ENCODE results near the gene IQSEC3.
"Not testable (repeated sequence)": the region's sequence is repeated elsewhere in the genome, so short reads cannot be mapped to it uniquely, and the experiment has no call there.

The IQSEC3 gene

GRCh38 chr12:118591-118990, 52.0 kb downstream of the IQSEC3 start:
- DNase-seq (ENCODE audit: insufficient read length) (no peak), FAIRE-seq (no peak)
- TF ChIP-seq TAF1 (IDR thresholded peaks at IDR 0.05; ENCODE audit: borderline replicate concordance, low read depth, low read length) (no peak), POLR2A (IDR thresholded peaks at IDR 0.05; ENCODE audit: low read depth, low read length) (no peak), POLR2AphosphoS5 (IDR thresholded peaks at IDR 0.05; ENCODE audit: low read depth, low read length) (no peak)

GRCh38 chr12:120951-121350, 54.4 kb downstream of the IQSEC3 start:
- FAIRE-seq: no peak
- TF ChIP-seq TAF1 (IDR thresholded peaks at IDR 0.05; ENCODE audit: borderline replicate concordance, low read depth, low read length) (no peak), POLR2A (IDR thresholded peaks at IDR 0.05; ENCODE audit: low read depth, low read length) (no peak), POLR2AphosphoS5 (IDR thresholded peaks at IDR 0.05; ENCODE audit: low read depth, low read length) (no peak)
- DNase-seq (ENCODE audit: insufficient read length): no peak

- FAIRE-seq: no peak
- TF ChIP-seq POLR2AphosphoS5 (IDR thresholded peaks at IDR 0.05; ENCODE audit: low read depth, low read length) (no peak), TAF1 (IDR thresholded peaks at IDR 0.05; ENCODE audit: borderline replicate concordance, low read depth, low read length) (no peak), POLR2A (IDR thresholded peaks at IDR 0.05; ENCODE audit: low read depth, low read length) (no peak)
- DNase-seq (ENCODE audit: insufficient read length): no peak
Measured at GRCh38 chr12:121647-122046, 55.1 kb downstream of the IQSEC3 start.

GRCh38 chr12:125075-125474, 58.5 kb downstream of the IQSEC3 start:
- no peak for FAIRE-seq
- no peak for TF ChIP-seq TAF1 (IDR thresholded peaks at IDR 0.05; ENCODE audit: borderline replicate concordance, low read depth, low read length)
- TF ChIP-seq POLR2A (IDR thresholded peaks at IDR 0.05; ENCODE audit: low read depth, low read length): no peak
- no peak for TF ChIP-seq POLR2AphosphoS5 (IDR thresholded peaks at IDR 0.05; ENCODE audit: low read depth, low read length)
- no peak for DNase-seq (ENCODE audit: insufficient read length)

GRCh38 chr12:125566-125965, 59.0 kb downstream of the IQSEC3 start:
- TF ChIP-seq POLR2AphosphoS5 (IDR thresholded peaks at IDR 0.05; ENCODE audit: low read depth, low read length): no peak
- no peak for TF ChIP-seq POLR2A (IDR thresholded peaks at IDR 0.05; ENCODE audit: low read depth, low read length)
- no peak for TF ChIP-seq TAF1 (IDR thresholded peaks at IDR 0.05; ENCODE audit: borderline replicate concordance, low read depth, low read length)
- FAIRE-seq (no peak), DNase-seq (ENCODE audit: insufficient read length) (no peak)

GRCh38 chr12:128079-128478, 61.5 kb downstream of the IQSEC3 start:
- FAIRE-seq (no peak), DNase-seq (ENCODE audit: insufficient read length) (no peak)
- no peak for TF ChIP-seq TAF1 (IDR thresholded peaks at IDR 0.05; ENCODE audit: borderline replicate concordance, low read depth, low read length)
- TF ChIP-seq POLR2A (IDR thresholded peaks at IDR 0.05; ENCODE audit: low read depth, low read length): no peak
- TF ChIP-seq POLR2AphosphoS5 (IDR thresholded peaks at IDR 0.05; ENCODE audit: low read depth, low read length): no peak

- no peak for TF ChIP-seq POLR2A (IDR thresholded peaks at IDR 0.05; ENCODE audit: low read depth, low read length)
- TF ChIP-seq TAF1 (IDR thresholded peaks at IDR 0.05; ENCODE audit: borderline replicate concordance, low read depth, low read length): no peak
- TF ChIP-seq POLR2AphosphoS5 (IDR thresholded peaks at IDR 0.05; ENCODE audit: low read depth, low read length): no peak
- FAIRE-seq (no peak), DNase-seq (ENCODE audit: insufficient read length) (no peak)
Measured at GRCh38 chr12:129001-129400, 62.4 kb downstream of the IQSEC3 start.

- FAIRE-seq: no peak
- TF ChIP-seq POLR2AphosphoS5 (IDR thresholded peaks at IDR 0.05; ENCODE audit: low read depth, low read length): no peak
- no peak for TF ChIP-seq POLR2A (IDR thresholded peaks at IDR 0.05; ENCODE audit: low read depth, low read length)
- no peak for TF ChIP-seq TAF1 (IDR thresholded peaks at IDR 0.05; ENCODE audit: borderline replicate concordance, low read depth, low read length)
Measured at GRCh38 chr12:130519-130918, 64.0 kb downstream of the IQSEC3 start.

GRCh38 chr12:131008-131407, 64.4 kb downstream of the IQSEC3 start:
- DNase-seq (ENCODE audit: insufficient read length): no peak
- FAIRE-seq: no peak
- TF ChIP-seq POLR2A (IDR thresholded peaks at IDR 0.05; ENCODE audit: low read depth, low read length) (no peak), POLR2AphosphoS5 (IDR thresholded peaks at IDR 0.05; ENCODE audit: low read depth, low read length) (no peak), TAF1 (IDR thresholded peaks at IDR 0.05; ENCODE audit: borderline replicate concordance, low read depth, low read length) (no peak)

More at GRCh38 chr12:130519-130918, 64.0 kb downstream of the IQSEC3 start:
- no peak for DNase-seq (ENCODE audit: insufficient read length)

- FAIRE-seq (no peak), DNase-seq (ENCODE audit: insufficient read length) (no peak)
- no peak for TF ChIP-seq TAF1 (IDR thresholded peaks at IDR 0.05; ENCODE audit: borderline replicate concordance, low read depth, low read length)
- TF ChIP-seq POLR2A (IDR thresholded peaks at IDR 0.05; ENCODE audit: low read depth, low read length): no peak
- TF ChIP-seq POLR2AphosphoS5 (IDR thresholded peaks at IDR 0.05; ENCODE audit: low read depth, low read length): no peak
Measured at GRCh38 chr12:131732-132495, 65.3 kb downstream of the IQSEC3 start.

- not testable (repeated sequence) for FAIRE-seq; DNase-seq (ENCODE audit: insufficient read length)
Measured at GRCh38 chr12:133616-134232, 67.2 kb downstream of the IQSEC3 start.

GRCh38 chr12:135138-135537, 68.6 kb downstream of the IQSEC3 start:
- no peak for TF ChIP-seq TAF1 (IDR thresholded peaks at IDR 0.05; ENCODE audit: borderline replicate concordance, low read depth, low read length)
- TF ChIP-seq POLR2AphosphoS5 (IDR thresholded peaks at IDR 0.05; ENCODE audit: low read depth, low read length): no peak
- TF ChIP-seq POLR2A (IDR thresholded peaks at IDR 0.05; ENCODE audit: low read depth, low read length): no peak
- DNase-seq (ENCODE audit: insufficient read length) (no peak), FAIRE-seq (no peak)
